Mesenchymal stem cell (in vitro differentiated cells and primary cell): ENCODE measurements around the gene EXOC1L.

Source experiments
- DNase-seq: peaks from one replicate; pipeline ENCODE4 v3.0.0-alpha.2; 2013
- H2AFZ ChIP-seq: one replicate; pipeline ENCODE4 v1.6.1; 2013; ENCODE audit warnings: low read depth, mild to moderate bottlenecking, control low read depth, inconsistent platforms, low read length, moderate library complexity
- H2AK5ac ChIP-seq: 2 replicates; pipeline ENCODE4 v1.6.1; 2013; ENCODE audit warnings: low read length, moderate library complexity, mild to moderate bottlenecking, inconsistent platforms; ENCODE audit not compliant: severe bottlenecking
- H2BK120ac ChIP-seq: one replicate; pipeline ENCODE4 v1.6.1; 2013; ENCODE audit warnings: low read depth, mild to moderate bottlenecking, inconsistent platforms, low read length, moderate library complexity
- H2BK12ac ChIP-seq, 2 experiments: one replicate each; pipeline ENCODE4 v1.6.1; 2013; ENCODE audit warnings: inconsistent platforms in 2 of 2, low read length in 2 of 2, mild to moderate bottlenecking in 2 of 2, moderate library complexity in 2 of 2, control low read depth in 1 of 2
- H2BK15ac ChIP-seq: one replicate; pipeline ENCODE4 v1.6.1; 2013; ENCODE audit warnings: mild to moderate bottlenecking, low read depth, inconsistent platforms; ENCODE audit not compliant: poor library complexity, severe bottlenecking
- H2BK5ac ChIP-seq: 2 replicates; pipeline ENCODE4 v1.6.1; 2013; ENCODE audit warnings: low read depth, mild to moderate bottlenecking, low read length, control low read depth, inconsistent platforms; ENCODE audit not compliant: poor library complexity, severe bottlenecking
- H3K14ac ChIP-seq, 2 experiments: one replicate each; pipeline ENCODE4 v1.6.1; 2013; ENCODE audit warnings: inconsistent platforms in 2 of 2, low read length in 2 of 2, control low read depth in 1 of 2, mild to moderate bottlenecking in 1 of 2, moderate library complexity in 1 of 2
- H3K18ac ChIP-seq, 2 experiments: one replicate each; pipeline ENCODE4 v1.6.1; 2013; ENCODE audit warnings: inconsistent platforms in 2 of 2, low read length in 2 of 2, control low read depth in 1 of 2, low read depth in 1 of 2, mild to moderate bottlenecking in 1 of 2
- H3K23ac ChIP-seq, 2 experiments: one replicate each; pipeline ENCODE4 v1.6.1; 2013; ENCODE audit warnings: inconsistent platforms in 2 of 2, low read length in 2 of 2, mild to moderate bottlenecking in 2 of 2, moderate library complexity in 2 of 2, control low read depth in 1 of 2
- H3K27ac ChIP-seq: 2 replicates; pipeline ENCODE4 v1.5.1; 2013; ENCODE audit warnings: mild to moderate bottlenecking, moderate library complexity, low read length, control low read depth, inconsistent platforms; ENCODE audit not compliant: poor library complexity, severe bottlenecking
- H3K27me3 ChIP-seq, 2 experiments: 2 replicates each; pipeline versions ENCODE4 v1.6.1 to v1.7.0; 2013; ENCODE audit warnings: low read length in 2 of 2, mild to moderate bottlenecking in 2 of 2, moderate library complexity in 2 of 2, control low read depth in 1 of 2, inconsistent platforms in 1 of 2; ENCODE audit not compliant: control insufficient read depth in 1 of 2, insufficient read depth in 1 of 2
- H3K36me3 ChIP-seq, 2 experiments: 2 replicates each; pipeline versions ENCODE4 v1.6.1 to v1.7.0; 2013; ENCODE audit warnings: low read length in 2 of 2, control low read depth in 1 of 2, inconsistent platforms in 1 of 2, low read depth in 1 of 2, mild to moderate bottlenecking in 1 of 2; ENCODE audit not compliant: insufficient read depth in 2 of 2, control insufficient read depth in 1 of 2
- H3K4ac ChIP-seq, 2 experiments: one replicate each; pipeline ENCODE4 v1.6.1; 2013; ENCODE audit warnings: inconsistent platforms in 2 of 2, low read length in 2 of 2, mild to moderate bottlenecking in 2 of 2, moderate library complexity in 2 of 2, control low read depth in 1 of 2, low read depth in 1 of 2
- H3K4me1 ChIP-seq: 2 replicates; pipeline ENCODE4 v1.6.1; 2013; ENCODE audit warnings: low read depth, low read length, control low read depth; ENCODE audit not compliant: control insufficient read depth, insufficient read depth
- H3K4me2 ChIP-seq: 2 replicates; pipeline ENCODE4 v1.6.1; 2013; ENCODE audit warnings: low read length, mild to moderate bottlenecking, inconsistent platforms; ENCODE audit not compliant: poor library complexity, severe bottlenecking
- H3K4me3 ChIP-seq, 2 experiments: 2 replicates each; pipeline versions ENCODE4 v1.5.1 to v1.7.0; 2013; ENCODE audit warnings: low read length in 2 of 2, mild to moderate bottlenecking in 2 of 2, control low read depth in 1 of 2, low read depth in 1 of 2; ENCODE audit not compliant: insufficient read depth in 1 of 2
- H3K79me1 ChIP-seq: replicated peaks from 2 replicates; pipeline ENCODE4 v1.6.1; 2013; ENCODE audit warnings: mild to moderate bottlenecking, control low read depth, low read length, inconsistent platforms; ENCODE audit not compliant: poor library complexity, severe bottlenecking
- H3K9ac ChIP-seq: 2 replicates; pipeline ENCODE4 v1.7.0; 2013; ENCODE audit warnings: mild to moderate bottlenecking, low read length, moderate library complexity
- H3K9me3 ChIP-seq: 2 replicates; pipeline ENCODE4 v1.7.0; 2013; ENCODE audit warnings: mild to moderate bottlenecking, low read length; ENCODE audit not compliant: control insufficient read depth
- H4K8ac ChIP-seq: one replicate; pipeline ENCODE4 v1.6.1; 2013; ENCODE audit warnings: inconsistent platforms, mild to moderate bottlenecking, low read length, moderate library complexity
- H4K91ac ChIP-seq: one replicate; pipeline ENCODE4 v1.6.1; 2013; ENCODE audit warnings: mild to moderate bottlenecking, low read length, inconsistent platforms
- WGBS: methylation state at CpG from one replicate; pipeline ENCODE4 v1.1.7; 2013; ENCODE audit warnings: mixed read lengths; 5-methylcytosine and 5-hydroxymethylcytosine counted together

EXOC1L gene

DNA sequence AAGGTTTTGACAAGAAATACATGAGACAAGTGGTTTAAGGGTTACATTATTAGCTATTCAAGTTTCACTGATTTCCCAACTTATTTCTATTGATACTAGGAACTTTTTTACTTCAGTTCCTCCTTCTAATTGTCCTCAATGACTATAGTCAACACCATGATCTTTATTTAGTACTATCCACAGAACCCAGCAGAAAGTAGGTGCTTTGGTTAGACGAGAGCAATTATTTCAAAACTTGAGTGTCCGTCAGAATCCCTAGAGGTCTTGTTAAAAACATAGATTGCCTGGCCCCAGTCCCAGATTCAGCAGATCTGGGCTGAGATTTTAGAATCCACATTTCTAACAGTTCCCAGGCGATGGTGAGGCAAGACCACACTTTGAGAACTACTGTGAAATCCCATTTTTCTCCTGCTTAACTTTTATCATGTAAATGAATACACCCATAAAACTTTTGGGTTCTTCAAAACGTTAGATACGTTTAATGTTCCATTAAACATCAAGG, 51.8 kb downstream of the EXOC1L start:
- H3K4me2 ChIP-seq: no peak overlapping the region
- no peak overlapping the region for H2BK15ac ChIP-seq
- H3K4me3 ChIP-seq: no peak overlapping the region
- H2AFZ ChIP-seq: no peak overlapping the region
- no peak overlapping the region for H3K18ac ChIP-seq
- no peak overlapping the region for H3K27ac ChIP-seq
- H2BK5ac ChIP-seq: no peak overlapping the region
- peaks cover 8% of the 10 kb centered on the region for H3K79me1 ChIP-seq
- no peak for DNase-seq
- no peak overlapping the region for H4K91ac ChIP-seq
- H3K4ac ChIP-seq: no peak overlapping the region
- H3K23ac ChIP-seq: no peak overlapping the region
- H3K4me1 ChIP-seq: peaks cover 3% of the 10 kb centered on the region
- no peak overlapping the region for H2BK12ac ChIP-seq
- no peak overlapping the region for H2AK5ac ChIP-seq
- H4K8ac ChIP-seq: no peak overlapping the region
- no peaks in the 10 kb centered on the region for H3K9me3 ChIP-seq
- peaks cover 3 to 79% of the 10 kb centered on the region in 2 experiments for H3K36me3 ChIP-seq
- no peak overlapping the region for H3K9ac ChIP-seq
- no peak overlapping the region for H3K14ac ChIP-seq
- no peak overlapping the region for H2BK120ac ChIP-seq
- 92% methylated on average over 5 of the region's 5 CpGs for WGBS
- no peaks in the 10 kb centered on the region for H3K27me3 ChIP-seq

DNA sequence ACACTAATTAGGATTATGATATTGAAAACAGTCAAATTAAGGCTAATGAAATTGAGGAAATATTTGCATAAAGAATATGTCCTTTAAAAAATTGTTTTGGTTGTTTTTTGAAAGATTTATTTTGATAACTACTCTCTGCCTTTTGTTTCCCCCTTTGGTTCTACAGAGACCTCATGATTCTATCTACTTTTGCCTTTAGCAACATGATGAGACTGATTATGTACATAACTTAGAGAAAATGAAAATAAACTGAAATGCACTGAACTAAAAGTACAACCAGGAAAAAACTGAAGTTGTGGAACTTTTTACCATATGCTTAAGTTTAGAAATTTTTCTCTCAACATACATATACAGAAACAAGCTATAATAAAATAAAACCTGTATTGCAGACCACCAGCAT, 55.2 kb downstream of the EXOC1L start:
- no peak for DNase-seq
- H2AK5ac ChIP-seq: no peak overlapping the region
- no peaks in the 10 kb centered on the region for H3K27me3 ChIP-seq
- H3K27ac ChIP-seq: no peak overlapping the region
- H3K4me2 ChIP-seq: no peak overlapping the region
- no peak overlapping the region for H3K23ac ChIP-seq
- H4K8ac ChIP-seq: no peak overlapping the region
- H2BK12ac ChIP-seq: no peak overlapping the region
- H2AFZ ChIP-seq: no peak overlapping the region
- no peak overlapping the region for H3K9ac ChIP-seq
- no peaks in the 10 kb centered on the region for H3K4me1 ChIP-seq
- H3K18ac ChIP-seq: no peak overlapping the region
- no peak overlapping the region for H4K91ac ChIP-seq
- H2BK15ac ChIP-seq: no peak overlapping the region
- H2BK5ac ChIP-seq: no peak overlapping the region
- H3K9me3 ChIP-seq: no peaks in the 10 kb centered on the region
- H3K79me1 ChIP-seq: peaks cover 3% of the 10 kb centered on the region
- H3K14ac ChIP-seq: no peak overlapping the region
- H2BK120ac ChIP-seq: no peak overlapping the region
- H3K4me3 ChIP-seq: no peak overlapping the region
- H3K4ac ChIP-seq: no peak overlapping the region
- peaks cover 3 to 93% of the 10 kb centered on the region in 2 experiments for H3K36me3 ChIP-seq

DNA sequence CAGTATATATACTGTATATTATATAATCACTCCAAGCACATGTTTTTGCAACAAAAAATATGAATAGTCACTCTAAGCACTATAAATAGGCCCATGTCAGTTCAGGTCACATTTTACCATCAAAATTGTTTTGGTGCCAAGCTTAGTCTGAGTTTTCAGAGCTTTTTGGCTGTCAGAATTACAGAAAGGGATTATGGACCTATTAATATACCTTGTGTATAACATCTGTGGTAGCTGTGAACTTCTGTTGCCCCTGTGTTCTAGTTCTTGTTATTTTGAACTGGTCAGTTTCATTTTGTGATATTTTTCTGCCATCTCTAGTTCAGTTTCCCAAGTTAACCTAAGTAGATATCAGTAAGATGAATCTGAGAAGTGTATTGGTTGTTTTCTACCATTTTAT, 56.8 kb downstream of the EXOC1L start:
- H2BK15ac ChIP-seq: no peak overlapping the region
- no peak overlapping the region for H3K27ac ChIP-seq
- no peak overlapping the region for H3K4ac ChIP-seq
- H4K91ac ChIP-seq: no peak overlapping the region
- peaks cover 7% of the 10 kb centered on the region for H3K79me1 ChIP-seq
- no peaks in the 10 kb centered on the region for H3K9me3 ChIP-seq
- no peak overlapping the region for H4K8ac ChIP-seq
- no peak overlapping the region for H3K14ac ChIP-seq
- H2BK5ac ChIP-seq: no peak overlapping the region
- no peak for DNase-seq
- no peak overlapping the region for H2BK120ac ChIP-seq
- H3K27me3 ChIP-seq: no peaks in the 10 kb centered on the region
- H3K4me1 ChIP-seq: no peaks in the 10 kb centered on the region
- H3K9ac ChIP-seq: no peak overlapping the region
- no peak overlapping the region for H3K18ac ChIP-seq
- H3K4me2 ChIP-seq: no peak overlapping the region
- H2AK5ac ChIP-seq: no peak overlapping the region
- H3K36me3 ChIP-seq: peaks cover 8 to 92% of the 10 kb centered on the region in 2 experiments
- no peak overlapping the region for H3K23ac ChIP-seq
- H3K4me3 ChIP-seq: no peak overlapping the region
- H2AFZ ChIP-seq: no peak overlapping the region
- no peak overlapping the region for H2BK12ac ChIP-seq

DNA sequence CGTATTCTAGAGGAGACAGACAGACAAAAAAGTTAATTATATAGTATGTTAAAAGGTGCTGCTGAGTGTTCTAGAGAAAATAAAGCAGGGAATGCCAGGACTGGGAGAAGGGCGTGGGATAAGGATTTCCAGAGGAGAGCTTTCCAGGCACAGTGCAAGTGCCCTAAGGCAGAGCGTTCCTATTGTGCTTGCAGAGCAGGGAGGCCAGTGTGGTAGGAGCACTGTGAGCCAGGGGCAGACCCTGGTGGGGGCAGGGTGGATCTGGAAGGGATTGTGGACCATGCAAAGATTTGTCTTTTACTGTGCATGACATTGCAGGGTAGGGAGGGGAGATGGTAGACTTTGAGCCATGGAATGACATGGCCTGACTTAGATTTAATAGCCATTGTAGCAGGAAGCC, 59.6 kb downstream of the EXOC1L start:
- H2BK12ac ChIP-seq: no peak overlapping the region
- no peak overlapping the region for H2AK5ac ChIP-seq
- H3K14ac ChIP-seq: no peak overlapping the region
- H3K79me1 ChIP-seq: peaks cover 5% of the 10 kb centered on the region
- no peak overlapping the region for H4K91ac ChIP-seq
- H2BK120ac ChIP-seq: no peak overlapping the region
- no peak overlapping the region for H4K8ac ChIP-seq
- peaks cover 13 to 92% of the 10 kb centered on the region in 2 experiments for H3K36me3 ChIP-seq
- H3K4me3 ChIP-seq: no peak overlapping the region
- DNase-seq: no peak
- H3K9ac ChIP-seq: no peak overlapping the region
- no peak overlapping the region for H3K23ac ChIP-seq
- no peaks in the 10 kb centered on the region for H3K4me1 ChIP-seq
- H3K4ac ChIP-seq: no peak overlapping the region
- no peak overlapping the region for H3K27ac ChIP-seq
- 91% methylated on average over 3 of the region's 3 CpGs for WGBS
- no peaks in the 10 kb centered on the region for H3K9me3 ChIP-seq
- no peak overlapping the region for H2BK5ac ChIP-seq
- H2BK15ac ChIP-seq: no peak overlapping the region
- no peaks in the 10 kb centered on the region for H3K27me3 ChIP-seq
- H2AFZ ChIP-seq: no peak overlapping the region
- no peak overlapping the region for H3K18ac ChIP-seq
- H3K4me2 ChIP-seq: no peak overlapping the region
